SK-MEL-5 (cell line): Measurements from ENCODE around the gene MYL5. TPM values are rescaled to one million over a fixed set of nuclear protein-coding genes. Genes with fewer than 3 reads are reported as not detected.
"Not testable (repeated sequence)": the region's sequence is repeated elsewhere in the genome, so short reads cannot be mapped to it uniquely, and the experiment has no call there.

Source experiments
- DNase-seq: peaks from one replicate; pipeline ENCODE4 v3.0.0-alpha.2; 2016; ENCODE audit warnings: low read depth, low spot score
- in situ Hi-C: cut with HindIII; loops from 2 replicates; pipeline ENCODE4 v1.10.0; 2016; ENCODE audit warnings: low sequenced_read_pairs, high pct_unique_total_duplicates, low pct_unique_long_range_greater_than_20kb
- total RNA-seq: library from RNA; depleted of rRNA; stranded (reverse); fragments of >200 nt; shearing (Covaris generic); gene quantifications from 2 replicates; pipeline ENCODE4 v1.2.3, GENCODE V29; 2014; rRNA removed

The MYL5 gene
- total RNA-seq, 1 experiment from 2014 or later = 2.7 TPM

DNA sequence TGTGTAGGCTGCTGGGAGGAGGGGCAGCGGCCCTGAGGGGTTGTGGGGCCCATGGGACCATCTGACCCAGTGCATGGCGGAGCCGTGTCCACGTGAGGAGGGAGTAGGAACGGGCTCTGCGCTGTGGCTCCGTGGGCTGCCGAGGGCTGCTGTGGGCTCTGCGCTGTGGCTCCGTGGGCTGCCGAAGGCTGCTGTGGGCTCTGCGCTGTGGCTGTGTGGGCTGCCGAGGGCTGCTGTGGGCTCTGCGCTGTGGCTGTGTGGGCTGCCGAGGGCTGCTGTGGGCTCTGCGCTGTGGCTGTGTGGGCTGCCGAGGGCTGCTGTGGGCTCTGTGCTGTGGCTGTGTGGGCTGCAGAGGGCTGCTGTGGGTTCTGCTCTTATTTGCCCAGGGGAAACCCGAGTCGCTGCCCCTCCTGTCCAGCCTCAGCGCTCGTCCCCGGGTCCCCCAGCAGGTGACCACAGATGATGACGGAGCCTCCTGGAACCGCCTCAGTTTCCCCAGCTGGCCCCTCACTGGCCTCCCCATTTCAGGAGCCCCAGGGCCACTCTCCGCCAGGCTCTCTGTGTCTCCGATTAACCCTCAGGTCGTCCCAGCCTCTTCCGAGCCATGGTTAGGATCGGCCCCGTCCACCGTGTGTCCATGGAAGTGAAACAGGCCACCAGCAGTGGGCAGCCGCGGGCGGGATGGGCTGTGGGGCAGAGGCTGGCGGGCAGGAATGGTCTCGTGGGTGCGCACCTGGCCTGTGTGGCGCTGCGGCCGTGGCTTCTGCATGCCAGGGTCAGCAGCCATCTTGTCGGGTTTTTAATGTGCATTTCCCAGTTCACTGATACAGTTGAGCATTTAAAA lies 51.3 kb downstream of the MYL5 start:
- in situ Hi-C loops = no loop called here
- no peak for DNase-seq

DNA sequence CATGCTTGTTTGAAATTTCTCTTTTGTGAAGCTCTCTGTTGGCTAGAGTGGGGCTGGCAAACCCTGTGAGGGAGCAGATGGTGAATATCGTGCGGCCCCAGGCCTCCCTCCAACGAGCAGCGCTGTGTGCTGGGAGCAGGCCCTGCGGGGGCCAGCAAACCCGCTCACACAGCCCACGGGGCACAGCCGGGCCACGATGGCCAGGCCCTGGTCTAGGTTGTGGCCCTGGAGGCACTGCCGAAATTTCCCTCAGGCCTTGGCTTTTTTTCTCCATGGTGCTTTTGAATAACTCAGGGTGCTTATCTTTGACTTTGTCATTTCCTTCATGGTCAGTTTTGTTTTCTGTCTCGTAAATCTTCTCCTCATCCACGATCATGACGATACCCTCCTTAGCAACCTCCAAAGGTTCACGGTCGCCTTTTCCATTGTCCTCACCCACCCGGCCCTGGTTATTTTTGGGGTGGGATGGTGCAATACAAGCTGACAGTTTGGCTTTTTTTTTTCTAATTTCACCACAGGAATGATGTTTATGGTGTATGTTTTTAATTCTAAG lies 52.0 kb downstream of the MYL5 start:
- DNase-seq = no peak

DNA sequence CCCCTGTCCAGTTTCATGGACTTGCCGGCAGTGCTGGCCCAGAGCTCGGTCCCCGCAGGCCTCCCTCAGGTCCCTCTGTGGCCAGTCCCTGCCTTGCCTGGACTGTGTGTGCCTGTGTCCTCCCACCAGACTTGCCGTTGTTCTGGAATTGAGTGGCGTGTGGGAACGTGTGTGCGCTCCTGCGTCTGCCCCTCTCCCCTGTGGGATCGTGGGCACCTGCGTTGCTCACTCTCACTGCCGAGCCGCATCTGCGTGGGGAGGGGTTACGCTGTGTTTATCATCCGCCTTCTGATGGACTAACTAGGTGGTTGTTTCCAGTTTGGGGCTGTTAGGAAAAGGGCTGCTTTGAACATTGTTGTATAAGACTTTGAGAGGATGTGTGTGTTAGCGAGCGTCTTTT lies 52.5 kb downstream of the MYL5 start:
- in situ Hi-C loops = no loop called here
- no peak for DNase-seq

More for the DNA sequence above, 52.0 kb downstream of the MYL5 start:
- in situ Hi-C loops = no loop called here

DNA sequence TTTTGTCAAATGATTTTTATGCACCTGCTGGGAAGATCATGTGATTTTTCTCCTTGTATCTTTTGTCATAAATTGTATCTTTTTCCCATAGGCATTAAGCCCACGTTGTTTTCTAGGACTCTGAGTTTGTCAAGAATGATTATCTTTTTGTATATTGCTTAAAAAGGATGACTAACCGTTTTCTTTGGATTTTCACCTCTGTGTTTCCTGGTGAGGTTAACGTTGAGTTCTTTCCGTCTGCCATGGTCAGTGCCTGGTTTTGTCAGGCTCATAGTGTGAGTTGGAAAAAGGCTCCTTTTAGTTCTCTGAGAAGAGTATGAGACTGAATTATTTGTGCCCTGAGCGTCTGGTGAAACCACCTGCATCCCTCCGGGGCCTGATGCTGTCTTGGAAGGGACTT lies 53.2 kb downstream of the MYL5 start:
- no peak for DNase-seq
- in situ Hi-C loops = no loop called here

DNA sequence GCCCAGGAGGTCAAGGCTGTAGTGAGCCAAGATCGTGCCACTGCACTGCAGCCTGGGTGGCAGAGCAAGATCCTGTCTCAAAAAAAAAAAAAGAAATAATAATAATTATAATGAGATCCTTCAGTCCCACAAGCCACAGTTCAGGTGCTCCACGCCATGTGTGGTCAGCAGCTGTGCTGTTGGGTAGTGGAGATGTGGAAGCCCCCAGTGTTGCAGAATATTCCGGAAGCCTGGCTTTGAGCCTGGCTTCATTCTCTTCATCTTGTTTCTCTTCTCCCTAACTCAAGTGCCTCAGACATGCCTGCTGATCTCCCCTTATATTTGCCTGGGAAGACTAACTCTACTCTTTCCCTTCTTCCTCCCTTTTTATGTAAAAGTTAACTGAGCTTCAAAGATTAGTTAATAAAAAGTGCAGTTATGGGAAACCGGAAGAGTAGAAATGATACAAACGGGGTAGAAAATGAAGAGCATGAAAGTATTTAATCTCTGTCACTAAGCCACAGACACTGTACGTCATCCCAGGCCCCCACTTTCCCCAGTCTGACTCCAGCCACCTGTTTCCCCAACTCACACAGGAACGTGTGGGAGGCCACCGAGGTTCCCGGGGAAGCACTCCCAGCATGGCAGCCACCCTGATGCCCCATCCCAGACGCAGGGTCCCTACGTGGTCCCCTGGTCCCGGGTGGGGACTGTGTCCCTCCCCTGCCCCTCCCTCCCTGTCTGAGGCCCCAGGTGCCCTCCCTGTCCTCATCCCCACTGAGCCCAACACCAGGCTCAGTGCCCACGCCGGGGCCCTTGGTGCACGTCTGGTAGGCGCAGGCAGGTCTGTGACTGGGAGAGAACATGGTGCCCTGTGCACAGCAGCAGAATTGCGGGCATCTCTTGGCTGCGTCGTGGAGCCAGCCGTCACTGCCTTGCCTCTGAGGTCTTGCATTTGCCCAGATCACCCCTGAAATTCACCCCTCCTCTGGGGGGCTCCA lies 55.3 kb downstream of the MYL5 start:
- in situ Hi-C loops = no loop called here
- DNase-seq = no peak

DNA sequence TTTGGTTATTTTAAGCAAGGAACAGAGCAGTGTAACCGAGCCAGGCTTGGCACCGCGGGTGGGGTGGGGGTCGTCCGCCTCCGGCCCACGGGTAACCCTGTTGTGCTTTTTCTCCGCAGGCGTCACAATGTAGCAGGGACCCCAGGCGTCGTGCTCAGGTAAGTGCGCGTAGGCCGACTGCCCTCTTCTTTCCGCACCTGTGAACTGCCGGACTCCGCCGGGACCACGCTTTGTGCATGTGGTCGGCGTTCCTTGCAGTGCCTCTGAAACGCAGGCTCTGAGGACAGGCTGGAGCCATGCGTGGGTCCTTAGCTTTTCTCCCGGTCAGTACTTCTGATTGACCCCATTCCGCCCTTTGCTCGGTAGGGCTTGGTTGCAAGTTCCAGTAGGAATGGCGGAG lies 56.2 kb downstream of the MYL5 start:
- in situ Hi-C loops = no loop called here
- DNase-seq = no peak

DNA sequence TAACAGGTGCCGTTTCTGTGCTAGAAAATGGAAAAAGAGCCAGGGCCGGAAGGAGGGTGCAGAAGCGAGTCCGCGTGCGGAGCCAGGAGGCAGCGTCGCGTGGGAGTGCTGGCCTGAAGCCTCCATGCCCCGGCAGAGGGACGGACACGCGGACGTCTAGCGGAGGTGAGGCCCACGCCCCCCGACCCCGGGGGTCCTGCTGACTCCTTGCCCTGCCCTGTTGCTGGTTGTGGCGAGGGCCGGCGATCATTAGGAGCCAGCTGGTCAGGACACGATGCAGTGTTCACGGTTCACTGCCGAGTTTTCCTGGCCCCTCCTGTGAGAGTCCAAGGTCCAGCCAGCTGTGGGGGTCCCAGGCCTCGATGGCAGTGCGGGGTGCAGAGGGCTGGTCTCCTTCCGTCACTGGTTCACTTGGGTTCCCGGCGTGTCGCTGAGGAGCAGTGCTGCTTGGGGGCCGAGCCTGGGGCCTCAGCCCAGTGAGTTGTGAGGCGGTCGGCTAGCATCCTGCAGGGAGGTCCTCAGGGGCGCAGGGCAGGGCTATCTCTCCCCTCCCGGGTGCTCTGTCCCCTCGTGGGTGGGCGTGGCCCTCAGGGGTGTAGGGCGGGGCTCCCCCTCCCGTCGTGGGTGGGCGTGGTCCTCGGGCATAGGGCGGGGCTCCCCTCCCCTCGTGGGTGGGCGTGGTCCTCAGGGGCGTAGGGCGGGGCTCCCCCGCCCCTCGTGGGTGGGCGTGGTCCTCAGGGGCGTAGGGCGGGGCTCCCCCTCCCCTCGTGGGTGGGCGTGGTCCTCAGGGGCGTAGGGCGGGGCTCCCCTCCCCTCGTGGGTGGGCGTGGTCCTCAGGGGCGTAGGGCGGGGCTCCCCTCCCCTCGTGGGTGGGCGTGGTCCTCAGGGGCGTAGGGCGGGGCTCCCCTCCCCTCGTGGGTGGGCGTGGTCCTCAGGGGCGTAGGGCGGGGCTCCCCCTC lies 56.9 kb downstream of the MYL5 start:
- DNase-seq, in situ Hi-C loops: not testable (repeated sequence)

Other genes with a start within 250 kb of the MYL5 start
- gene ZNF721, start 175.4 kb upstream of the MYL5 start, total RNA-seq = 18.1 and 22.9 TPM in 2 replicates
- gene PIGG, start 175.3 kb upstream of the MYL5 start, total RNA-seq = 33.2 and 38.9 TPM in 2 replicates
- gene TMEM271, start 98.2 kb upstream of the MYL5 start, total RNA-seq = not detected in 2 replicates
- not detected in 2 replicates for gene PDE6B, start 49.0 kb upstream of the MYL5 start, total RNA-seq
- 236 and 245 TPM in 2 replicates for gene ATP5ME, start 266 bp upstream of the MYL5 start, total RNA-seq
- not detected in 2 replicates for gene SLC49A3, start 14.6 kb downstream of the MYL5 start, total RNA-seq
- gene PCGF3, start 31.3 kb downstream of the MYL5 start, total RNA-seq = 16.2 and 22.7 TPM in 2 replicates
- 0.48 and 0.58 TPM in 2 replicates for gene CPLX1, start 151.6 kb downstream of the MYL5 start, total RNA-seq